ENCODE data around the gene DNAJB9.

DNAJB9 gene

DNA sequence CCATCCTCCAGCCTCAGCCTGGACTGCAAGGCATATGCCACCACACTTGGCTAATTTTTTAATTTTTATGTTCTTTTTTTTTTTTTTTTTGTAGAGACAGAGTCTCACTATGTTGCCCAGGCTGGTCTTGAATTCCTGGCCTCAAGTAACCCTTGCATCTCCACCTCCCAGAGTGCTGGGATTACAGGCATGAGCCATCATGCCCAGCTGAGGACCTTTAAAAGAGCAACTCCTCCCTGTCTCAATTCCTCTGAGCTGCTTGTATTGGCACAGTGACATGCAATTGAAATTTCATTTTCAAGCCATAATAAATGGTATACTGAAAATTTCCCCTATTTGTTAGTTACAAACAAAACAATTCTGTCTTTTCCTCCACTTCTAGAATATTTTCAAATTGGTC, 19.5 kb downstream of the DNAJB9 start:
- H3K27me3 ChIP-seq (ENCODE audit: insufficient read depth, poor library complexity, severe bottlenecking), result no peaks in the 10 kb centered on the region
- DNase-seq (ENCODE audit: low read depth in 1 of 2, low spot score in 1 of 2), result no peak
- TF ChIP-seq POLR2AphosphoS5 (IDR thresholded peaks at IDR 0.05; ENCODE audit: low read depth) (no peak), GABPA (IDR thresholded peaks at IDR 0.05; ENCODE audit: low read depth) (no peak), SPI1 (IDR thresholded peaks at IDR 0.05; ENCODE audit: borderline replicate concordance, low read depth) (no peak)
- TF ChIP-seq, protein P1, sequence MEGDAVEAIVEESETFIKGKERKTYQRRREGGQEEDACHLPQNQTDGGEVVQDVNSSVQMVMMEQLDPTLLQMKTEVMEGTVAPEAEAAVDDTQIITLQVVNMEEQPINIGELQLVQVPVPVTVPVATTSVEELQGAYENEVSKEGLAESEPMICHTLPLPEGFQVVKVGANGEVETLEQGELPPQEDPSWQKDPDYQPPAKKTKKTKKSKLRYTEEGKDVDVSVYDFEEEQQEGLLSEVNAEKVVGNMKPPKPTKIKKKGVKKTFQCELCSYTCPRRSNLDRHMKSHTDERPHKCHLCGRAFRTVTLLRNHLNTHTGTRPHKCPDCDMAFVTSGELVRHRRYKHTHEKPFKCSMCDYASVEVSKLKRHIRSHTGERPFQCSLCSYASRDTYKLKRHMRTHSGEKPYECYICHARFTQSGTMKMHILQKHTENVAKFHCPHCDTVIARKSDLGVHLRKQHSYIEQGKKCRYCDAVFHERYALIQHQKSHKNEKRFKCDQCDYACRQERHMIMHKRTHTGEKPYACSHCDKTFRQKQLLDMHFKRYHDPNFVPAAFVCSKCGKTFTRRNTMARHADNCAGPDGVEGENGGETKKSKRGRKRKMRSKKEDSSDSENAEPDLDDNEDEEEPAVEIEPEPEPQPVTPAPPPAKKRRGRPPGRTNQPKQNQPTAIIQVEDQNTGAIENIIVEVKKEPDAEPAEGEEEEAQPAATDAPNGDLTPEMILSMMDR (IDR thresholded peaks at IDR 0.05; ENCODE audit: insufficient read depth, low read length), result no peak
- TF ChIP-seq, protein P2, sequence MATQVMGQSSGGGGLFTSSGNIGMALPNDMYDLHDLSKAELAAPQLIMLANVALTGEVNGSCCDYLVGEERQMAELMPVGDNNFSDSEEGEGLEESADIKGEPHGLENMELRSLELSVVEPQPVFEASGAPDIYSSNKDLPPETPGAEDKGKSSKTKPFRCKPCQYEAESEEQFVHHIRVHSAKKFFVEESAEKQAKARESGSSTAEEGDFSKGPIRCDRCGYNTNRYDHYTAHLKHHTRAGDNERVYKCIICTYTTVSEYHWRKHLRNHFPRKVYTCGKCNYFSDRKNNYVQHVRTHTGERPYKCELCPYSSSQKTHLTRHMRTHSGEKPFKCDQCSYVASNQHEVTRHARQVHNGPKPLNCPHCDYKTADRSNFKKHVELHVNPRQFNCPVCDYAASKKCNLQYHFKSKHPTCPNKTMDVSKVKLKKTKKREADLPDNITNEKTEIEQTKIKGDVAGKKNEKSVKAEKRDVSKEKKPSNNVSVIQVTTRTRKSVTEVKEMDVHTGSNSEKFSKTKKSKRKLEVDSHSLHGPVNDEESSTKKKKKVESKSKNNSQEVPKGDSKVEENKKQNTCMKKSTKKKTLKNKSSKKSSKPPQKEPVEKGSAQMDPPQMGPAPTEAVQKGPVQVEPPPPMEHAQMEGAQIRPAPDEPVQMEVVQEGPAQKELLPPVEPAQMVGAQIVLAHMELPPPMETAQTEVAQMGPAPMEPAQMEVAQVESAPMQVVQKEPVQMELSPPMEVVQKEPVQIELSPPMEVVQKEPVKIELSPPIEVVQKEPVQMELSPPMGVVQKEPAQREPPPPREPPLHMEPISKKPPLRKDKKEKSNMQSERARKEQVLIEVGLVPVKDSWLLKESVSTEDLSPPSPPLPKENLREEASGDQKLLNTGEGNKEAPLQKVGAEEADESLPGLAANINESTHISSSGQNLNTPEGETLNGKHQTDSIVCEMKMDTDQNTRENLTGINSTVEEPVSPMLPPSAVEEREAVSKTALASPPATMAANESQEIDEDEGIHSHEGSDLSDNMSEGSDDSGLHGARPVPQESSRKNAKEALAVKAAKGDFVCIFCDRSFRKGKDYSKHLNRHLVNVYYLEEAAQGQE (IDR thresholded peaks at IDR 0.05; ENCODE audit: insufficient replicate concordance, low read depth), result no peak
- H3K4me3 ChIP-seq (replicated peaks; ENCODE audit: insufficient read depth, low read length), result no peak overlapping the region
- no peak overlapping the region for H3K27ac ChIP-seq (replicated peaks)

DNA sequence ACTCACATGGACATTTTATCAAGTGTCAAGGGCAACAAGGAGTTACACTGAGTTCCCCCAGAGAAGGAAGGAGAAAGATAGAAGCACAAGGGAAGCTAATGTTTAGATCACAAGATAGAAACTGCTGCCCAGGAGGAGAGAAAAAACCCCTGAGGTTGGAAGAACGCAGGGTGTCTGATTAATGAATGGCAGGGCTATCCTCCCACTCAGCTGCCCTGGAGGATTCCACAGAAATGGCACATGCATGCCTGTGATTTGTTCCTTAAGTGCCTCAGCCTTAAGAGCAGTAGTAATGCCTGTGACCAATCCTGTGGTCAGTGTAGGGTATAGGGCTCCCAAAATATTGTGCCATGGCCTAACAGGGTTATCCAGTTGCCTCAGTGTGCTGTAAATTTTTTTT, 20.2 kb downstream of the DNAJB9 start:
- TF ChIP-seq SPI1 (IDR thresholded peaks at IDR 0.05; ENCODE audit: borderline replicate concordance, low read depth), result no peak
- Histone ChIP-seq H3K4me3 (replicated peaks; ENCODE audit: insufficient read depth, low read length) (no peak overlapping the region), H3K27ac (replicated peaks) (no peak overlapping the region), H3K27me3 (ENCODE audit: insufficient read depth, poor library complexity, severe bottlenecking) (no peaks in the 10 kb centered on the region)
- no peak for DNase-seq (ENCODE audit: low read depth in 1 of 2, low spot score in 1 of 2)

DNA sequence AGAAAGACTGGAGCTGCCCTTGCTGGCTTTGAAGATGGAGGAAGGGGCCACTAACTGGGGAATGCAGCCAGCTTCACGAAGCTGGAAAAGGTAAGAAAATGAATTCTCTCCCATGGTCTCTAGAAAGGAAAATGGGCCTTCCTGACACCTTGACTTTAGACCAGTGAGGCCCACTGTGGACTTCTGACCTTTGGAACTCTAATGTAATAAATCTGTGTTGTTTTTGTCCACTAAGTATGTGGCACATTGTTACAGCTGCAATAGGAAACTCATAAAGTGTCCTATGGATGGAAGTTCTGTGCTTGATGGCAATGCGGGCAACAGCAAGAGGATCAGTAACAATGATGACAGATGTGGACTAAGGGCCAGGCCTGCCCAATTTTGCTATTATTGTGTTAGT, 20.9 kb downstream of the DNAJB9 start:
- TF ChIP-seq, protein P1 (IDR thresholded peaks at IDR 0.05; ENCODE audit: insufficient read depth, low read length), result no peak
- TF ChIP-seq, protein P2 (IDR thresholded peaks at IDR 0.05; ENCODE audit: insufficient replicate concordance, low read depth), result no peak
- no peak for TF ChIP-seq GABPA (IDR thresholded peaks at IDR 0.05; ENCODE audit: low read depth)
- no peak for TF ChIP-seq POLR2AphosphoS5 (IDR thresholded peaks at IDR 0.05; ENCODE audit: low read depth)
- no peak for TF ChIP-seq SPI1 (IDR thresholded peaks at IDR 0.05; ENCODE audit: borderline replicate concordance, low read depth)
- no peak overlapping the region for H3K27ac ChIP-seq (replicated peaks)
- H3K27me3 ChIP-seq (ENCODE audit: insufficient read depth, poor library complexity, severe bottlenecking), result no peaks in the 10 kb centered on the region
- no peak overlapping the region for H3K4me3 ChIP-seq (replicated peaks; ENCODE audit: insufficient read depth, low read length)
- no peak for DNase-seq (ENCODE audit: low read depth in 1 of 2, low spot score in 1 of 2)

DNA sequence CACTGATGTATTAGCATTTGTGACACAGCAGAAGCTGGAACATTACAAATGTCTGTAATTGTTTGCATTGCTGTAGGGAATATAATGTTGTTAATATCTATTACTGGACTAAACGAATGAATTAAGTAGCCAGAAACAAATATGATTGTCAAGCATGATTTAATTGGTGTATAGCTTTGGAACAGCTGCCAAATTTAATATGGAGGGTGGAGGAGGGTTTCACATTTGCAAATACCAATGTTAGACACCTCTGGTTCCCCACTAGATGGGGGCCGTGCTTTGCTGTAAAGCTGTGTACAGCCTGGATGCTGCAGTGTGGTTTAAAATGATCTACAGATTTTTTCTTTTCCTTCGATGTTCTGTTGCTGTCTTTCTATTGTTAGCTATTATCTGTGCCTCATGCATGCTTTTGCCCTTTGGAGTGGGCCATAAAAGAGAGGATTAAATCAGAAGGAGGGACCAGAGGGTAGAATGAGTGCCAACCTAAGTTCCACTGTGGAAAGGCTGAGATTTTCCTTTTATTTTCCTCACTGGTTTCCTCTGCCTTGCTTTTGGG, 23.1 kb downstream of the DNAJB9 start:
- DNase-seq (ENCODE audit: low read depth in 1 of 2, low spot score in 1 of 2), result no peak

More for the DNA sequence above, 23.1 kb downstream of the DNAJB9 start:
- TF ChIP-seq GABPA (IDR thresholded peaks at IDR 0.05; ENCODE audit: low read depth) (no peak), SPI1 (IDR thresholded peaks at IDR 0.05; ENCODE audit: borderline replicate concordance, low read depth) (no peak), POLR2AphosphoS5 (IDR thresholded peaks at IDR 0.05; ENCODE audit: low read depth) (no peak)
- TF ChIP-seq, protein P2 (IDR thresholded peaks at IDR 0.05; ENCODE audit: insufficient replicate concordance, low read depth), result no peak
- TF ChIP-seq, protein P1 (IDR thresholded peaks at IDR 0.05; ENCODE audit: insufficient read depth, low read length), result no peak
- Histone ChIP-seq H3K27me3 (ENCODE audit: insufficient read depth, poor library complexity, severe bottlenecking) (peaks cover 2% of the 10 kb centered on the region), H3K4me3 (replicated peaks; ENCODE audit: insufficient read depth, low read length) (no peak overlapping the region), H3K27ac (replicated peaks) (no peak overlapping the region)

All from HL-60 (cell line).